ENCODE measurements around the gene KCNK5. TPM values are rescaled to one million over a fixed set of nuclear protein-coding genes. Genes with fewer than 3 reads are reported as not detected.

KCNK5 gene
- total RNA-seq, 2 donors from 2014 or later, result 26.9 to 39.6 TPM

GRCh38 chr6:39226639-39227329 lies 2.5 kb downstream of the KCNK5 start:
- intact Hi-C loops (cut with DNase I), result no loop called here
- Histone ChIP-seq H3K27ac (peak overlapping the region; percentile 68), H3K9me3 (no peaks in the 10 kb centered on the region), H3K9ac (ENCODE audit: low read depth in 2 of 2, low read length in 2 of 2) (peak overlapping the region; percentile 33 to 96), H3K27me3 (no peaks in the 10 kb centered on the region), H3K4me3 (peak overlapping the region; percentile 55), H3K36me3 (no peaks in the 10 kb centered on the region), H3K4me1 (peaks cover 7% of the 10 kb centered on the region)
- DNase-seq, result no peak
- TF ChIP-seq CTCF (IDR thresholded peaks at IDR 0.05), result no peak

GRCh38 chr6:39225946-39226437 lies 3.3 kb downstream of the KCNK5 start:
- DNase-seq, result no peak
- H3K9ac ChIP-seq (ENCODE audit: low read depth in 2 of 2, low read length in 2 of 2), result peak overlapping the region in 1 of 2 donors; percentile 57
- no peaks in the 10 kb centered on the region for H3K36me3 ChIP-seq
- peak overlapping the region; percentile 68 for H3K27ac ChIP-seq
- no peak overlapping the region for H3K4me3 ChIP-seq
- no peaks in the 10 kb centered on the region for H3K27me3 ChIP-seq
- intact Hi-C loops (cut with DNase I), result no loop called here
- no peak for TF ChIP-seq CTCF (IDR thresholded peaks at IDR 0.05)
- peaks cover 7% of the 10 kb centered on the region for H3K4me1 ChIP-seq
- no peaks in the 10 kb centered on the region for H3K9me3 ChIP-seq

- peak overlapping the region; percentile 68 for H3K27ac ChIP-seq
- H3K4me1 ChIP-seq, result peaks cover 7% of the 10 kb centered on the region
- intact Hi-C loops (cut with DNase I), result no loop called here
- no peak for TF ChIP-seq CTCF (IDR thresholded peaks at IDR 0.05)
- H3K36me3 ChIP-seq, result no peaks in the 10 kb centered on the region
- H3K9ac ChIP-seq (ENCODE audit: low read depth in 2 of 2, low read length in 2 of 2), result peak overlapping the region in 1 of 2 donors; percentile 57
- H3K27me3 ChIP-seq, result no peaks in the 10 kb centered on the region
- DNase-seq, result peak; percentile 87
- no peak overlapping the region for H3K4me3 ChIP-seq
- H3K9me3 ChIP-seq, result no peaks in the 10 kb centered on the region
Measured at GRCh38 chr6:39225543-39225942, 3.7 kb downstream of the KCNK5 start.

GRCh38 chr6:39224523-39225182 lies 4.6 kb downstream of the KCNK5 start:
- intact Hi-C loops (cut with DNase I), result no loop called here
- TF ChIP-seq CTCF (IDR thresholded peaks at IDR 0.05), result no peak
- Histone ChIP-seq H3K27me3 (no peaks in the 10 kb centered on the region), H3K27ac (peak overlapping the region; percentile 68), H3K4me1 (peaks cover 7% of the 10 kb centered on the region), H3K9me3 (no peaks in the 10 kb centered on the region), H3K4me3 (no peak overlapping the region), H3K9ac (ENCODE audit: low read depth in 2 of 2, low read length in 2 of 2) (no peak overlapping the region), H3K36me3 (no peaks in the 10 kb centered on the region)
- peak; percentile 78 for DNase-seq

- H3K27me3 ChIP-seq, result no peaks in the 10 kb centered on the region
- H3K4me1 ChIP-seq, result peaks cover 7% of the 10 kb centered on the region
- intact Hi-C loops (cut with DNase I), result no loop called here
- no peak overlapping the region for H3K4me3 ChIP-seq
- no peaks in the 10 kb centered on the region for H3K9me3 ChIP-seq
- DNase-seq, result no peak
- H3K27ac ChIP-seq, result peak overlapping the region; percentile 68
- TF ChIP-seq CTCF (IDR thresholded peaks at IDR 0.05), result no peak
- no peak overlapping the region for H3K9ac ChIP-seq (ENCODE audit: low read depth in 2 of 2, low read length in 2 of 2)
- no peaks in the 10 kb centered on the region for H3K36me3 ChIP-seq
Measured at GRCh38 chr6:39224011-39224410, 5.3 kb downstream of the KCNK5 start.
